OCI-LY1 (cell line): ENCODE measurements around the gene SORBS1.

ENCODE experiments used
- CTCF ChIP-seq: fragments of 200-600 bp; sonication (generic), shearing (Covaris generic); IDR thresholded peaks from 2 replicates; pipeline ENCODE4 v1.5.1; 2017; ENCODE audit warnings: mild to moderate bottlenecking, antibody characterized with exemption, low read length, moderate library complexity, mixed read lengths
- EZH2 ChIP-seq: fragments of 200-600 bp; sonication (generic), shearing (Covaris generic); IDR thresholded peaks from 2 replicates; pipeline ENCODE4 v1.8.0; 2017; ENCODE audit warnings: borderline replicate concordance, mixed run types, mild to moderate bottlenecking, antibody characterized with exemption, low read length, moderate library complexity, mixed read lengths

GRCh38 chr10:95353123-95353522 lies 208.0 kb downstream of the SORBS1 start:
- no peak for TF ChIP-seq CTCF
- TF ChIP-seq EZH2 = no peak
